Activated naive CD4-positive, alpha-beta T cell treated with anti-CD3 and anti-CD28 coated beads, Interleukin-2, amount 50 U/mL, for 24 hours (primary cell): ENCODE data around the gene RBPJ.
A peak's percentile ranks its signal among the peaks of the same experiment; 100 is the strongest.
"Not testable (repeated sequence)": the region's sequence is repeated elsewhere in the genome, so short reads cannot be mapped to it uniquely, and the experiment has no call there.

ENCODE experiments used
- H3K27ac Mint-ChIP-seq: one replicate; pipeline ENCODE4 v1.8.0; 2021; ENCODE audit warnings: mild to moderate bottlenecking, mixed read lengths
- H3K27me3 Mint-ChIP-seq: one replicate; pipeline ENCODE4 v1.8.0; 2021; ENCODE audit warnings: mixed read lengths
- H3K36me3 Mint-ChIP-seq: one replicate; pipeline ENCODE4 v1.8.0; 2021; ENCODE audit warnings: mixed read lengths
- H3K4me1 Mint-ChIP-seq: one replicate; pipeline ENCODE4 v1.8.0; 2021; ENCODE audit warnings: mixed read lengths
- H3K4me3 Mint-ChIP-seq: one replicate; pipeline ENCODE4 v1.8.0; 2021; ENCODE audit warnings: mild to moderate bottlenecking, mixed read lengths
- H3K9me3 Mint-ChIP-seq: one replicate; pipeline ENCODE4 v1.8.0; 2021; ENCODE audit warnings: mixed read lengths

RBPJ gene

GRCh38 chr4:26297219-26297618, 23.6 kb upstream of the RBPJ start:
- Mint-ChIP-seq H3K4me3 (no peak overlapping the region), H3K27ac (no peak overlapping the region), H3K27me3 (no peaks in the 10 kb centered on the region), H3K9me3 (no peaks in the 10 kb centered on the region), H3K36me3 (no peaks in the 10 kb centered on the region), H3K4me1 (peaks cover 12% of the 10 kb centered on the region)

GRCh38 chr4:26298198-26298947, 22.4 kb upstream of the RBPJ start:
- H3K4me1 Mint-ChIP-seq = peaks cover 12% of the 10 kb centered on the region
- no peak overlapping the region for H3K4me3 Mint-ChIP-seq
- no peak overlapping the region for H3K27ac Mint-ChIP-seq

GRCh38 chr4:26299254-26299882, 21.4 kb upstream of the RBPJ start:
- Mint-ChIP-seq H3K4me1 (peaks cover 12% of the 10 kb centered on the region), H3K27me3 (no peaks in the 10 kb centered on the region), H3K9me3 (no peaks in the 10 kb centered on the region), H3K36me3 (no peaks in the 10 kb centered on the region), H3K4me3 (no peak overlapping the region), H3K27ac (peak overlapping the region; percentile 43)

More at GRCh38 chr4:26298198-26298947, 22.4 kb upstream of the RBPJ start:
- H3K9me3 Mint-ChIP-seq = no peaks in the 10 kb centered on the region
- no peaks in the 10 kb centered on the region for H3K36me3 Mint-ChIP-seq
- no peaks in the 10 kb centered on the region for H3K27me3 Mint-ChIP-seq

- H3K36me3 Mint-ChIP-seq = no peaks in the 10 kb centered on the region
- no peaks in the 10 kb centered on the region for H3K9me3 Mint-ChIP-seq
- H3K4me3 Mint-ChIP-seq = no peak overlapping the region
- H3K27me3 Mint-ChIP-seq = no peaks in the 10 kb centered on the region
- peaks cover 18% of the 10 kb centered on the region for H3K4me1 Mint-ChIP-seq
- no peak overlapping the region for H3K27ac Mint-ChIP-seq
Observed at GRCh38 chr4:26300314-26301307, 20.2 kb upstream of the RBPJ start.

GRCh38 chr4:26302031-26302899, 18.5 kb upstream of the RBPJ start:
- H3K4me1 Mint-ChIP-seq = peaks cover 24% of the 10 kb centered on the region
- no peak overlapping the region for H3K27ac Mint-ChIP-seq
- no peak overlapping the region for H3K4me3 Mint-ChIP-seq
- no peaks in the 10 kb centered on the region for H3K27me3 Mint-ChIP-seq
- H3K36me3 Mint-ChIP-seq = no peaks in the 10 kb centered on the region
- H3K9me3 Mint-ChIP-seq = no peaks in the 10 kb centered on the region

- Mint-ChIP-seq H3K36me3 (no peaks in the 10 kb centered on the region), H3K27me3 (no peaks in the 10 kb centered on the region), H3K27ac (no peak overlapping the region), H3K4me3 (no peak overlapping the region), H3K9me3 (no peaks in the 10 kb centered on the region), H3K4me1 (peaks cover 30% of the 10 kb centered on the region)
Observed at GRCh38 chr4:26303008-26303407, 17.8 kb upstream of the RBPJ start.

GRCh38 chr4:26307037-26307800, 13.6 kb upstream of the RBPJ start:
- Mint-ChIP-seq H3K9me3 (no peaks in the 10 kb centered on the region), H3K4me3 (peak overlapping the region; percentile 52), H3K4me1 (peaks cover 23% of the 10 kb centered on the region), H3K27ac (peak overlapping the region; percentile 95), H3K27me3 (no peaks in the 10 kb centered on the region), H3K36me3 (no peaks in the 10 kb centered on the region)

- no peaks in the 10 kb centered on the region for H3K36me3 Mint-ChIP-seq
- H3K9me3 Mint-ChIP-seq = no peaks in the 10 kb centered on the region
- peak overlapping the region; percentile 69 for H3K27ac Mint-ChIP-seq
- no peak overlapping the region for H3K4me3 Mint-ChIP-seq
- H3K4me1 Mint-ChIP-seq = peaks cover 31% of the 10 kb centered on the region
- no peaks in the 10 kb centered on the region for H3K27me3 Mint-ChIP-seq
Observed at GRCh38 chr4:26308568-26308967, 12.2 kb upstream of the RBPJ start.

GRCh38 chr4:26310264-26310663, 10.6 kb upstream of the RBPJ start:
- H3K9me3 Mint-ChIP-seq = peaks cover 3% of the 10 kb centered on the region
- H3K36me3 Mint-ChIP-seq = no peaks in the 10 kb centered on the region
- no peak overlapping the region for H3K27ac Mint-ChIP-seq
- no peak overlapping the region for H3K4me3 Mint-ChIP-seq
- H3K27me3 Mint-ChIP-seq = no peaks in the 10 kb centered on the region
- peaks cover 25% of the 10 kb centered on the region for H3K4me1 Mint-ChIP-seq

GRCh38 chr4:26311633-26312032, 9.2 kb upstream of the RBPJ start:
- H3K4me3 Mint-ChIP-seq = no peak overlapping the region
- no peaks in the 10 kb centered on the region for H3K27me3 Mint-ChIP-seq
- peaks cover 22% of the 10 kb centered on the region for H3K4me1 Mint-ChIP-seq
- H3K36me3 Mint-ChIP-seq = no peaks in the 10 kb centered on the region
- H3K27ac Mint-ChIP-seq = peak overlapping the region; percentile 72
- peaks cover 4% of the 10 kb centered on the region for H3K9me3 Mint-ChIP-seq

- H3K27me3 Mint-ChIP-seq, H3K27ac Mint-ChIP-seq, H3K9me3 Mint-ChIP-seq, H3K36me3 Mint-ChIP-seq, H3K4me3 Mint-ChIP-seq: not testable (repeated sequence)
- H3K4me1 Mint-ChIP-seq = peaks cover 27% of the 10 kb centered on the region
Observed at GRCh38 chr4:26315316-26315932, 5.4 kb upstream of the RBPJ start.

GRCh38 chr4:26317766-26318165, 3.0 kb upstream of the RBPJ start:
- no peaks in the 10 kb centered on the region for H3K27me3 Mint-ChIP-seq
- H3K36me3 Mint-ChIP-seq = peaks cover 6% of the 10 kb centered on the region
- peak overlapping the region; percentile 50 for H3K4me3 Mint-ChIP-seq
- H3K27ac Mint-ChIP-seq = peak overlapping the region; percentile 95
- peaks cover 23% of the 10 kb centered on the region for H3K4me1 Mint-ChIP-seq
- H3K9me3 Mint-ChIP-seq = peaks cover 9% of the 10 kb centered on the region

GRCh38 chr4:26319467-26319948, 1.3 kb upstream of the RBPJ start:
- Mint-ChIP-seq H3K36me3 (peaks cover 9% of the 10 kb centered on the region), H3K4me1 (peaks cover 36% of the 10 kb centered on the region), H3K9me3 (peaks cover 9% of the 10 kb centered on the region), H3K27me3 (no peaks in the 10 kb centered on the region), H3K27ac (peak overlapping the region; percentile 100), H3K4me3 (peak overlapping the region; percentile 99)
